ENCODE measurements around the gene MYO5B.

GRCh38 chr18:50024466-50024865 lies 170.5 kb downstream of the MYO5B start:
- TF ChIP-seq RAD21 (conservative IDR thresholded peaks at IDR 0.05), result no peak
- TF ChIP-seq CTCF (IDR thresholded peaks at IDR 0.05; ENCODE audit: poor library complexity, severe bottlenecking), result no peak
- TF ChIP-seq TAF1 (IDR thresholded peaks at IDR 0.05; ENCODE audit: low read depth), result no peak
- no peak for TF ChIP-seq EP300 (conservative IDR thresholded peaks at IDR 0.05; ENCODE audit: poor library complexity, severe bottlenecking)
- no peak for TF ChIP-seq EZH2 (IDR thresholded peaks at IDR 0.05; ENCODE audit: borderline replicate concordance, insufficient read depth, low read length, poor library complexity, severe bottlenecking)
- TF ChIP-seq SMC3 (conservative IDR thresholded peaks at IDR 0.05; ENCODE audit: poor library complexity), result no peak
- no peak for TF ChIP-seq REST (IDR thresholded peaks at IDR 0.05; ENCODE audit: borderline replicate concordance)
- TF ChIP-seq MXI1 (conservative IDR thresholded peaks at IDR 0.05; ENCODE audit: poor library complexity, severe bottlenecking), result no peak
- no peak for TF ChIP-seq POLR2AphosphoS5 (IDR thresholded peaks at IDR 0.05)
